HFFc6 (cell line): ENCODE results near the gene ZNF618. TPM values are rescaled to one million over a fixed set of nuclear protein-coding genes. Genes with fewer than 3 reads are reported as not detected.

Experiments
- DNase-seq: peaks from one replicate; pipeline ENCODE4 v3.0.0-alpha.2; 2018
- H3K27ac Mint-ChIP-seq: 2 replicates; pipeline ENCODE4 v1.8.0; 2020; ENCODE audit warnings: mild to moderate bottlenecking, mixed read lengths
- H3K27me3 Mint-ChIP-seq: 2 replicates; pipeline ENCODE4 v1.8.0; 2021; ENCODE audit warnings: mild to moderate bottlenecking, moderate library complexity, mixed read lengths; ENCODE audit not compliant: insufficient read depth
- H3K36me3 Mint-ChIP-seq: 2 replicates; pipeline ENCODE4 v1.8.0; 2021; ENCODE audit warnings: low read depth, mixed read lengths
- H3K4me1 Mint-ChIP-seq: 2 replicates; pipeline ENCODE4 v1.8.0; 2020; ENCODE audit warnings: low read depth, mixed read lengths
- H3K4me3 Mint-ChIP-seq: 2 replicates; pipeline ENCODE4 v1.8.0; 2020; ENCODE audit warnings: mild to moderate bottlenecking, moderate library complexity, mixed read lengths
- H3K9me3 Mint-ChIP-seq: 2 replicates; pipeline ENCODE4 v1.8.0; 2020; ENCODE audit warnings: mild to moderate bottlenecking, mixed read lengths
- total RNA-seq, 6 experiments: library from RNA; stranded (reverse); fragmentation: NEBNext Ultra II Directional; extraction: Animal tissue kit (Norgen Biotek cat#: 25700); gene quantifications; 2 replicates in 1 of 6; 3 replicates in 5 of 6; pipeline ENCODE4 v1.2.3, GENCODE V29; 2021
- TF ChIP-seq, protein P1 (sequence below): fragments of 200-600 bp; sonication (generic); IDR thresholded peaks from 2 replicates; pipeline ENCODE4 v1.5.0; 2021; ENCODE audit warnings: antibody characterized with exemption, mild to moderate bottlenecking

ZNF618 gene
- total RNA-seq, 6 experiments from 2014 or later = 9.4 to 13.6 (median 11.5) TPM

DNA sequence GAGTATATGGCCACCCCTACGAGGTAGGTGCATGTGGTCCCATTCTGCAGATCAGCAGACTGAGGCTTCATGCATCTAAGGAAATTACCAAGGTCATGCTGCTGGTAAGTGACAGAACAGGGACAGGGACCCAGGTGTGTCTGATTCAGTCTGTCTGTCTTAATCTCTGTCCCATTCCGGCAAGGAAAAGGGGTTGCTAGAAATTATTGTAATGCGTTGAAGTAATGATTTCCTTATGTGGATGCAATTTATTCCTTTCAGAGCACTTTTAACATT is 125.2 kb downstream of the ZNF618 start:
- DNase-seq = no peak
- Mint-ChIP-seq H3K27ac (no peak overlapping the region), H3K4me1 (0 out of 2 replicates have a peak, but pooled peaks cover 5% of the 10 kb centered on the region), H3K4me3 (no peak overlapping the region), H3K27me3 (no peaks in the 10 kb centered on the region), H3K36me3 (peaks cover 5% of the 10 kb centered on the region), H3K9me3 (no peaks in the 10 kb centered on the region)
- TF ChIP-seq, protein P1, sequence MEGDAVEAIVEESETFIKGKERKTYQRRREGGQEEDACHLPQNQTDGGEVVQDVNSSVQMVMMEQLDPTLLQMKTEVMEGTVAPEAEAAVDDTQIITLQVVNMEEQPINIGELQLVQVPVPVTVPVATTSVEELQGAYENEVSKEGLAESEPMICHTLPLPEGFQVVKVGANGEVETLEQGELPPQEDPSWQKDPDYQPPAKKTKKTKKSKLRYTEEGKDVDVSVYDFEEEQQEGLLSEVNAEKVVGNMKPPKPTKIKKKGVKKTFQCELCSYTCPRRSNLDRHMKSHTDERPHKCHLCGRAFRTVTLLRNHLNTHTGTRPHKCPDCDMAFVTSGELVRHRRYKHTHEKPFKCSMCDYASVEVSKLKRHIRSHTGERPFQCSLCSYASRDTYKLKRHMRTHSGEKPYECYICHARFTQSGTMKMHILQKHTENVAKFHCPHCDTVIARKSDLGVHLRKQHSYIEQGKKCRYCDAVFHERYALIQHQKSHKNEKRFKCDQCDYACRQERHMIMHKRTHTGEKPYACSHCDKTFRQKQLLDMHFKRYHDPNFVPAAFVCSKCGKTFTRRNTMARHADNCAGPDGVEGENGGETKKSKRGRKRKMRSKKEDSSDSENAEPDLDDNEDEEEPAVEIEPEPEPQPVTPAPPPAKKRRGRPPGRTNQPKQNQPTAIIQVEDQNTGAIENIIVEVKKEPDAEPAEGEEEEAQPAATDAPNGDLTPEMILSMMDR = no peak

DNA sequence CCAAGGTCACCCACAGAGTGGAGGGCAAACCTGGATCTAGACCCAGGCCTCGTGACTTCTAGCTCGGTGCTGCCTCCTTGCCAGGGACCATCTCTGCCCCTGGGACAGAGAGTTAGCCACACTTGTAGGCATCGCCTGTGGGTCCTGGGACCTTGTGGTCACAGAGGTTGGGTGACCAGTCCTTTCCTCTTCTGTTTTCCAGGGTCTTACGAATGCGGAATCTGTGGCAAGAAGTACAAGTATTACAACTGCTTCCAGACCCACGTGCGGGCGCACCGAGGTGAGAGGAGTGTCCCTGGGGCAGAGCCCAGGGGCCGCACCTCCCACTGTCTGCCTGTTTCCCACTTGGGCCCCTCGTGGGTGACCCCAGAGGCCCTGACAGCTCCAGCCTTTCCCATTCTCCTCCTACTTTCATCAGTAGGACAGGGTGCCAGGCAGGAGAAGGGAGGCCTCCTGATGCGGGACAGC is 125.7 kb downstream of the ZNF618 start:
- Mint-ChIP-seq H3K9me3 (no peaks in the 10 kb centered on the region), H3K4me3 (no peak overlapping the region), H3K4me1 (0 out of 2 replicates have a peak, but pooled peaks cover 5% of the 10 kb centered on the region), H3K27me3 (no peaks in the 10 kb centered on the region), H3K27ac (no peak overlapping the region), H3K36me3 (peaks cover 5% of the 10 kb centered on the region)
- TF ChIP-seq, protein P1 = no peak
- DNase-seq = no peak

DNA sequence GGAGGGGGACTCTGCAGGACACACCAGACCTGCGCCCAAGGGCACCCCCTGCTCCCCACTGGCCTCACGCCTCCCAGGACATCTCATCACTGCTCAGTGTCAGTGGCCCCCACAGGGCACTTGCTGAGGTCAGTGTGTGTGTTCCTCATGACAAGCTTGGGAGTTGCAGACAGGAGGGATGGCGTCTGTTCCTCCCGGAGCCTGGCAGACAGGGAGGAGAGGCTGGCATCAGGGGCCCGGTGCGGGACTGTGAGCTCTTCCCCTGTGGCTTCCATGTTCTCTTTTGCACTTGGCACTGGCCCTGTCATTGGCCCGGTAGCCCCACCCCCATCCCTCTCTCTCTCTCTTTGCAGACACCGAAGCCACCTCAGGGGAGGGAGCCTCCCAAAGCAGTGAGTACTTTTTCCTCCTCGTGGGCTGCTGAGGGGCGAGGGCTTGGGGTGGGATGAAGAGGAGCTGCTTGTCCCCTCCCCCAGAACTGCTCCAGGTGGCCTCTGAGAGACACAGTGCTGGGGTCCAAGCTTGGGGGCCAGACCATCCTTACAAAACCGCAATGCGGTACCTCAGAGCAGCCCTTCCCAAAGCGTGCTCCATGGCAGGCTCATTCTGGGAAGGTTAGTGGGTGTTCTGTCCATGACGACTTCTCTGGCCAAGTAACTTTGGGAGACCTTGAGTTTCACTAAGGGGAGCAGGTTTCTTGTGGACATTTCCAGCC is 126.3 kb downstream of the ZNF618 start:
- Mint-ChIP-seq H3K4me3 (no peak overlapping the region), H3K36me3 (peaks cover 5% of the 10 kb centered on the region), H3K4me1 (0 out of 2 replicates have a peak, but pooled peaks cover 5% of the 10 kb centered on the region), H3K27ac (no peak overlapping the region), H3K27me3 (no peaks in the 10 kb centered on the region), H3K9me3 (no peaks in the 10 kb centered on the region)
- DNase-seq = no peak
- TF ChIP-seq, protein P1 = no peak

DNA sequence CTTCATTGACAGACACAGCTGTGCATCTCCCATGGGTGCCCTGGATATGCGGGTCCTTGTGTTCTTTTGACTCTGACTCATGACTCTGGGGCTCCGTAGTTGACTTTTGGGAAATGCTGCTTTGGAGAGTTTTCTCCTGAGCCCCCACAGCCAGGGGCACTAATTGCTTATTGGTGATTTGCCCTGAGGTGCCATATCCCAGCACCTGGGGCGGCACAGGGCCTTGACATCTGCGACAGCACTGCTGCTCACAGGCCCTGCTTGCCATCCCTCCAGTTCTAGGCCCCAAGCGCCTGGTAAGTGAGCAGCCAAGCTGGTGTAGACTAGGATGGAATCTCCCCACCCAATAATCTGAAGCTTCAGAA is 126.9 kb downstream of the ZNF618 start:
- Mint-ChIP-seq H3K4me1 (0 out of 2 replicates have a peak, but pooled peaks cover 5% of the 10 kb centered on the region), H3K27me3 (no peaks in the 10 kb centered on the region; the same call in 1 of the 2 replicates), H3K27ac (no peak overlapping the region), H3K9me3 (no peaks in the 10 kb centered on the region), H3K36me3 (peaks cover 5% of the 10 kb centered on the region), H3K4me3 (no peak overlapping the region)
- DNase-seq = no peak
- TF ChIP-seq, protein P1 = no peak

DNA sequence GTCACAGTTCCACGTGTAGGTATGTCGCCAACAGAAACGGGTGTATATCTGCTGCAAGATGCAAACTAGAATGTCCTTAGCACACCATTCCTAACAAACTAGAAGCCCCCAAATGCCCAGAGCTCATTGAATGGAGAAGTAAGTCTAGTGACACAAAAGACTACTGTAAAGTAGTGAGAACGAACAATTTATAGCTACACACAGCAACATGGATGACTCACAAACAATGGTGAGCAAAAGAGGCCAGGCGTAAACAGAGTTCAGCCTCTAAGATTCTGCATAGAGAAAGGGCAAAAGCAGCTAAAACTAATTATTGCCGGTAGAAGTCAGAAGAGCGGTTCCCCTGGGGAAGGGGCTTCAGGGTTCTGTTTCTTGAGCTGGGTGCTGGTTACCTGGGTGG is 127.2 kb downstream of the ZNF618 start:
- no peaks in the 10 kb centered on the region; the same call in 1 of the 2 replicates for H3K27me3 Mint-ChIP-seq
- no peak overlapping the region for H3K27ac Mint-ChIP-seq
- H3K36me3 Mint-ChIP-seq = peaks cover 5% of the 10 kb centered on the region
- DNase-seq = no peak
- H3K9me3 Mint-ChIP-seq = no peaks in the 10 kb centered on the region
- 0 out of 2 replicates have a peak, but pooled peaks cover 5% of the 10 kb centered on the region for H3K4me1 Mint-ChIP-seq
- H3K4me3 Mint-ChIP-seq = no peak overlapping the region
- TF ChIP-seq, protein P1 = no peak
